Measurements from ENCODE around the gene NUTM2F.
A peak's percentile ranks its signal among the peaks of the same experiment; 100 is the strongest.
"Not testable (repeated sequence)": the region's sequence is repeated elsewhere in the genome, so short reads cannot be mapped to it uniquely, and the experiment has no call there.

The NUTM2F gene

DNA sequence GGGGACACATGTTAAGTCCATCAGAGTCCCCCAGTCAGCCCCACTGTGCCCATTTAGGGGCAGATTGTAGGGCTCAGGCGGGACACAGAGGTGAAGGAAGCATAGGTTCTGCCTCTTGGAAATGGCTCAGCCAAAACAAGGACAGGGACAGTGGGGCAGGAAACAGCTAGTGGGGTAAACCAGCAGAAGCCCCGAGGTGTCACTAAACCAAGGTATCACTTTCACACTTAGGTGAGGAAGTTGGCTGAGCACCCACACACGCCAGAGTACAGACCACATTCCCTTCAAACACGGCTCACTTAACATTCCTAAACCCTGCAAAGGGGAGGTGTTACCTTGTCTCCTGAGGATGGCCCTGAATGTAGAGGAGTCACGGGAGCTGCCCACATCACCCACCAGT, 12.2 kb downstream of the NUTM2F start:
- not testable (repeated sequence) for DNase-seq (ENCODE audit: insufficient read length, low spot score); FAIRE-seq

DNA sequence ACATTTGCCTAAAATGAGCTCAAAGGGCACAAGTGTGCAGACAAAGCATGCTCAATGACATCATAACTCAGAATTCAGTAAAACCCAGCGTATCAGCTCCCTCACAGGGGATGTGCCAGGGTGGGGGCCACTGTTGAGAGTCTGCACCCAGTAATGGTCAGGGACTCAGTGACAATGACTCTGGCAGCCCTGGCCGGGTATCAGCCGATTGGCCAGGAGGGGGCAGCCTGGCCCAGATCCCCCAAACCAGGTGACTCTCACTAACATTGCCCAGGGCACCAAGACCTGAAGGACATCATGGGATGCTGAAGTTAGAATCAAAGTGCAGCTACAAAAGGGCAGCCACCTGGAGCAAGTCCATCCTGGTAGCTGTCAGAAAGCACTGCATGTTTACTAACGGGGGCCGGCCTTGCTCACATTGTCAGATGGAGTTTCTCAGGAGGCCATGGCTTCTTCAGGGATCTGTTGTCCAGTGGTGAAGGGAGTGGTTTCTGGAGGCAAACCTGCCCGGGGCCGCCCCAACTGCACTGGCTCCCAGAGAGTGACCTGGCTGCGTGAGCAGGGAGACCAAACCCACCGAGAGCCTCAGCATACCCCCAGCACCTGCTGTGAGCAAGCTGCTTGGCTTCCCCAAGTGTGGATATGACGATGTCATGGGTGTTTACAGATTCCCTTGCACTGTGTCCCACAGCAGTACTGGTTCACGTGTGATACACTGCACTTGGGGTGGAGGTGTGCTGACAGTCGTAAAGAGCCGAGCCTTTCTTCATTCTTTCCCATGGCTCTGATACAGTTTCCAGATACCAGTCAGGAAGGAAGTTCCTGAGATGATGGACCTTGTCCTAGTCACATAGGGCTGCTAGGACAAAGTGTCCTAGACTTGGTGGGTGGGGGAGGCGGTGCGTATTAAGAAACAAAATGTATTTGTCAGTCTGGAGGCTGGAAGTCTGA, 13.1 kb downstream of the NUTM2F start:
- not testable (repeated sequence) for FAIRE-seq; DNase-seq (ENCODE audit: insufficient read length, low spot score)

- no peak for TF ChIP-seq POLR2A (IDR thresholded peaks at IDR 0.05; ENCODE audit: low read depth, low read length)
- no peak for FAIRE-seq
- no peak for DNase-seq (ENCODE audit: insufficient read length, low spot score)
Measured at GRCh38 chr9:94303321-94303720, 25.1 kb downstream of the NUTM2F start.

- TF ChIP-seq POLR2A (IDR thresholded peaks at IDR 0.05; ENCODE audit: low read depth, low read length) = no peak
- FAIRE-seq (no peak), DNase-seq (ENCODE audit: insufficient read length, low spot score) (no peak)
Measured at GRCh38 chr9:94302426-94302825, 26.0 kb downstream of the NUTM2F start.

DNA sequence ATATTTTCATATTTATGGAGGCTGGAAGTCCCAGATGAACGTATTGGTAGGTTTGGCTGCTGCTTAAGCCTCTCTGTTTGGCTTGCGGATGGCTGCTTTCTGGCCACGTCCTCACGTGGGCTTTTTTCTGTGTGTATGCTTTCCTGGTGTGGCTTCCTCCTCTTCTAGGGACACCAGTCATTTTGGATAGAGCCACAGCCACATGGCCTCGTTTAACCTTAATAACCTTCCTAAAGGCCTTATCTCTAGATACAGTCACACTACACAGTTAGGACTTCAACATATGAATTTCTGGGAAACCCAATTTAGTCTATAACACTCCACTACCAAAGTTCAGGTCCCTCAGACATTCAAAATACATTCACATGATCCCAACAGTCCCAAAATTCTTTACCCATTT, 26.9 kb downstream of the NUTM2F start:
- FAIRE-seq (no peak), DNase-seq (ENCODE audit: insufficient read length, low spot score) (no peak)
- TF ChIP-seq POLR2A (IDR thresholded peaks at IDR 0.05; ENCODE audit: low read depth, low read length) = no peak

GRCh38 chr9:94300470-94301301, 27.8 kb downstream of the NUTM2F start:
- FAIRE-seq (no peak), DNase-seq (ENCODE audit: insufficient read length, low spot score) (no peak)
- no peak for TF ChIP-seq POLR2A (IDR thresholded peaks at IDR 0.05; ENCODE audit: low read depth, low read length)

GRCh38 chr9:94298949-94299599, 29.4 kb downstream of the NUTM2F start:
- FAIRE-seq = no peak
- DNase-seq (ENCODE audit: insufficient read length, low spot score) = no peak

GRCh38 chr9:94289691-94290090, 38.8 kb downstream of the NUTM2F start:
- no peak for FAIRE-seq
- DNase-seq (ENCODE audit: insufficient read length, low spot score) = no peak
- no peak for TF ChIP-seq POLR2A (IDR thresholded peaks at IDR 0.05; ENCODE audit: low read depth, low read length)

More at GRCh38 chr9:94298949-94299599, 29.4 kb downstream of the NUTM2F start:
- no peak for TF ChIP-seq POLR2A (IDR thresholded peaks at IDR 0.05; ENCODE audit: low read depth, low read length)

DNA sequence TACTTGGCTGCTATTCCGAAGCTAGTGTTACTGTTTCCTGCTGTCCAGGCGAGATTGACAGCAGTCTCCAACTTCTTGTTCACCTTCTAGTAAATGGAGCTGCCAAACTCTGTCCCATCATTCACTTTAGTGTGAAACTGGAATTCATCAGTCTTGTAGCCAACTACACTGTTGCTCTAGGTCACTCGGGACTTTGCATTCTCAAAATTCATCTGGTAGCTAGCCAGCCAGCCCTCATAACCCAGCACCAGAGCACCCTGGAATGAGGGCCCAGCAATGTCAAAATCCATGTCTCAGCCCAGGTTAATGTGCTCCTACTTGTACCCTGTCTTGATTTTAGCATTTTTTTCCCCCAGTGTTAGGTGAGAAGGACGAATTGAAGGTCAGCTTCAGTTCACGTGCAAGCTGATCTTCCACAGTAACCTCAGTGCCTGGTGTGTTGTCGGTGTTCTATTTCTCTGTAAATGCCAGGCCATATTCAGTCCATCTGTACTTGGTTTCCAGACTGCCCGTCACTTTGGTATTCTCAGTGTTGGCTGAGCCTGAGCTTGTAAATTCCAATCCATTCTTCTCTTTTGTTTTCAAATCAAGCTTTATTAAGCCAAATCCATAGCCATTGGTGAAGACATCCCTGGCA, 40.4 kb downstream of the NUTM2F start:
- DNase-seq (ENCODE audit: insufficient read length, low spot score) (no peak), FAIRE-seq (peak; percentile 53)
- TF ChIP-seq POLR2A (IDR thresholded peaks at IDR 0.05; ENCODE audit: low read depth, low read length) = no peak

GRCh38 chr9:94286116-94286515, 42.3 kb downstream of the NUTM2F start:
- no peak for DNase-seq (ENCODE audit: insufficient read length, low spot score)
- TF ChIP-seq POLR2A (IDR thresholded peaks at IDR 0.05; ENCODE audit: low read depth, low read length) = no peak
- peak; percentile 73 for FAIRE-seq

- TF ChIP-seq POLR2A (IDR thresholded peaks at IDR 0.05; ENCODE audit: low read depth, low read length) = no peak
Measured at GRCh38 chr9:94281101-94281500, 47.3 kb downstream of the NUTM2F start.

GRCh38 chr9:94280409-94280989, 47.9 kb downstream of the NUTM2F start:
- FAIRE-seq (no peak), DNase-seq (ENCODE audit: insufficient read length, low spot score) (no peak)
- TF ChIP-seq POLR2A (IDR thresholded peaks at IDR 0.05; ENCODE audit: low read depth, low read length) = no peak

More at GRCh38 chr9:94281101-94281500, 47.3 kb downstream of the NUTM2F start:
- FAIRE-seq (peak; percentile 79), DNase-seq (ENCODE audit: insufficient read length, low spot score) (no peak)

DNA sequence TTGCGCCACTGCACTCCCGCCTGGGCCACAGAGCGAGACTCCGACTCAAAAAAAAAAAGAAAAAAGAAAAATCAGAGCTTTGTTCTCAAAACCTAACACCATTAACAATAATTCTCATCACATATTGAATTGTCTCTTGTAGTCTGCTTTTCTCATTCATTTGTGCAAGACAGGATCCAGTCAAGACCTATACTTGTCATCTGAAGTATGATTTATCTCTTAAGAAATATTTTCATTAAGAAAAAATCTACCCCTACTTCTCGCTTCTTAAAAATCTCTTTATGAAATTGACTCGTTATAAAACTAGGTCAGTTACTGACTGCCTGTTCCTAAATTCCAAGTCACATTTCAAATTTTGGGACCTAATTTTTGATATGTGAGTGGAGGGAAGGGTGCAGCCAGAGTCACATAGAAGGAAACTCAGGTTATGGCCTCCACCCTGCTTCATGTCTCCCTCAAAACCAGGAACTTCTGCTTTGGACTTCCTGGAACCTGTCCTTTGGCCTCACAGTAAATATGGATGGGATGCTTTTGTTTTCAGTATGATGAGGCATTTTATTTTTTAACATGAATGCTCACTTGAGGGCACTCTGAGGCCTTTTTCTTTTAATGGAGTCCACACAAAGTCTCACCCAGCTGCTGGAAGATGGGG, 50.4 kb downstream of the NUTM2F start:
- FAIRE-seq (no peak), DNase-seq (ENCODE audit: insufficient read length, low spot score) (no peak)
- no peak for TF ChIP-seq POLR2A (IDR thresholded peaks at IDR 0.05; ENCODE audit: low read depth, low read length)

GRCh38 chr9:94277029-94277428, 51.4 kb downstream of the NUTM2F start:
- FAIRE-seq; DNase-seq (ENCODE audit: insufficient read length, low spot score): not testable (repeated sequence)

Measured in H54 (cell line).